GM03348 (cell line): Measurements from ENCODE around the gene HOXA1.
"Not testable (repeated sequence)": the region's sequence is repeated elsewhere in the genome, so short reads cannot be mapped to it uniquely, and the experiment has no call there.

ENCODE experiments used
- DNase-seq: peaks from one replicate; pipeline ENCODE4 v3.0.0; 2012; ENCODE audit warnings: low spot score

HOXA1 gene

DNA sequence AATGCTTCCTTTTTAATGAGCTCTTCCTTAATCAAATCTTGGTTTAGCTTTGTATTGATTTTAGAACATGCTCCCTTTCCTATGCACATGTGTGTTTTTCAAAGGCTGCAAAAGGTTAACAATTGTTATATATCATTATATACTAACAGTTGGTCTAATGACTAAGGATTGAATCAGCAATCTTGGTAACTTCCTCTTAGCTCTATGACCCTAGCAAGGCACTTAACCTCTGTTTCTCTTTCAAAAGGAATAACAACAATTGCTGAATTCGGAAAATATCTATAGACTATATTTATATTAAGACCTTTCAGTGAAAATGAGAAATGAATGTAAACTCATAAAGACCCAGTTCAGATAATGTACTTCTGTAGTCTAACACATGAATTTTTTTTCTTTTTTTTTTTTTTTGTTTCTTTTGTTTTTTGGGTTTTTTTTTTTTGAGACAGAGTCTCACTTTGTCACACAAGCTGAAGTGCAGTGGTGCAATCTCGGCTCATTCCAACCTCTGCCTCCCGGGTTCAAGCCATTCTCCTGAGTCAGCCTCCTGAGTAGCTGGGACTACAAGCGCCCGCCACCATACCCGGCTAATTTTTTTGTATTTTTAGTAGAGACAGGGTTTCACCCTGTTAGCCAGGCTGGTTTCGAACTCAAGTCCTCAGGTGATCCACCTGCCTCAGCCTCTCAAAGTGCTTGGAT lies 48.8 kb downstream of the HOXA1 start:
- peak; percentile 48 for DNase-seq

DNA sequence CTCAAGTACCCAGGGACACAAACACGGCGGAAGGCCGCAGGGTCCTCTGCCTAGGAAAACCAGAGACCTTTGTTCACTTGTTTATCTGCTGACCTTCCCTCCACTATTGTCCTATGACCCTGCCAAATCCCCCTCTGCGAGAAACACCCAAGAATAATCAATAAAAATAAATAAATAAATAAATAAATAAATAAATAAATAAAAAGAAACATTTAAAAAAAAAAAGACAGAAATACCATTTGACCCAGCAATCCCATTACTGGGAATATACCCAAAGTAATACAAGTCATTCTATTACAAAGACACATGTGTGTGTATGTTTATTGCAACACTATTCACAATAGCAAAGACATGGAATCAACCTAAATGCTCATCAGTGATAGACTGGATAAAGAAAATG lies 49.8 kb downstream of the HOXA1 start:
- not testable (repeated sequence) for DNase-seq

DNA sequence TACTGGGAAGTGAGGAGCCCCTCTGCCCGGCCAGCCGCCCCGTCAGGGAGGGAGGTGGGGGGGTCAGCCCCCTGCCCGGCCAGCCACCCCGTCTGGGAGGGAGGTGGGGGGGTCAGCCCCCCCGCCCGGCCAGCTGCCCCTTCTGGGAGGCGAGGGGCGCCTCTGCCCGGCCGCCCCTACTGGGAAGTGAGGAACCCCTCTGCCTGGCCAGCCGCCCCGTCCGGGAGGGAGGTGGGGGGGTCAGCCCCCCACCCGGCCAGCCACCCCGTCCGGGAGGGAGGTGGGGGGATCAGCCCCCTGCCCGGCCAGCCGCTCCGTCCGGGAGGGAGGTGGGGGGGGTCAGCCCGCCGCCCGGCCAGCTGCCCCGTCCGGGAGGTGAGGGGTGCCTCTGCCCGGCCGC lies 50.7 kb downstream of the HOXA1 start:
- not testable (repeated sequence) for DNase-seq
